Stimulated activated CD4-positive, alpha-beta T cell treated with anti-CD3 and anti-CD28 coated beads, Interleukin-4, amount 100 ng/mL, for 48 hours (primary cell): ENCODE results near the gene RNF19B.
A peak's percentile ranks its signal among the peaks of the same experiment; 100 is the strongest.
"Not testable (repeated sequence)": the region's sequence is repeated elsewhere in the genome, so short reads cannot be mapped to it uniquely, and the experiment has no call there.

Experiments used
- DNase-seq, 2 donors: peaks; one replicate each; pipeline ENCODE4 v3.0.0-alpha.2; 2020; ENCODE audit warnings: low read depth in 2 of 2

Gene RNF19B, protein sequence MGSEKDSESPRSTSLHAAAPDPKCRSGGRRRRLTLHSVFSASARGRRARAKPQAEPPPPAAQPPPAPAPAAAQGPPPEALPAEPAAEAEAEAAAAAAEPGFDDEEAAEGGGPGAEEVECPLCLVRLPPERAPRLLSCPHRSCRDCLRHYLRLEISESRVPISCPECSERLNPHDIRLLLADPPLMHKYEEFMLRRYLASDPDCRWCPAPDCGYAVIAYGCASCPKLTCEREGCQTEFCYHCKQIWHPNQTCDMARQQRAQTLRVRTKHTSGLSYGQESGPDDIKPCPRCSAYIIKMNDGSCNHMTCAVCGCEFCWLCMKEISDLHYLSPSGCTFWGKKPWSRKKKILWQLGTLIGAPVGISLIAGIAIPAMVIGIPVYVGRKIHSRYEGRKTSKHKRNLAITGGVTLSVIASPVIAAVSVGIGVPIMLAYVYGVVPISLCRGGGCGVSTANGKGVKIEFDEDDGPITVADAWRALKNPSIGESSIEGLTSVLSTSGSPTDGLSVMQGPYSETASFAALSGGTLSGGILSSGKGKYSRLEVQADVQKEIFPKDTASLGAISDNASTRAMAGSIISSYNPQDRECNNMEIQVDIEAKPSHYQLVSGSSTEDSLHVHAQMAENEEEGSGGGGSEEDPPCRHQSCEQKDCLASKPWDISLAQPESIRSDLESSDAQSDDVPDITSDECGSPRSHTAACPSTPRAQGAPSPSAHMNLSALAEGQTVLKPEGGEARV

DNA sequence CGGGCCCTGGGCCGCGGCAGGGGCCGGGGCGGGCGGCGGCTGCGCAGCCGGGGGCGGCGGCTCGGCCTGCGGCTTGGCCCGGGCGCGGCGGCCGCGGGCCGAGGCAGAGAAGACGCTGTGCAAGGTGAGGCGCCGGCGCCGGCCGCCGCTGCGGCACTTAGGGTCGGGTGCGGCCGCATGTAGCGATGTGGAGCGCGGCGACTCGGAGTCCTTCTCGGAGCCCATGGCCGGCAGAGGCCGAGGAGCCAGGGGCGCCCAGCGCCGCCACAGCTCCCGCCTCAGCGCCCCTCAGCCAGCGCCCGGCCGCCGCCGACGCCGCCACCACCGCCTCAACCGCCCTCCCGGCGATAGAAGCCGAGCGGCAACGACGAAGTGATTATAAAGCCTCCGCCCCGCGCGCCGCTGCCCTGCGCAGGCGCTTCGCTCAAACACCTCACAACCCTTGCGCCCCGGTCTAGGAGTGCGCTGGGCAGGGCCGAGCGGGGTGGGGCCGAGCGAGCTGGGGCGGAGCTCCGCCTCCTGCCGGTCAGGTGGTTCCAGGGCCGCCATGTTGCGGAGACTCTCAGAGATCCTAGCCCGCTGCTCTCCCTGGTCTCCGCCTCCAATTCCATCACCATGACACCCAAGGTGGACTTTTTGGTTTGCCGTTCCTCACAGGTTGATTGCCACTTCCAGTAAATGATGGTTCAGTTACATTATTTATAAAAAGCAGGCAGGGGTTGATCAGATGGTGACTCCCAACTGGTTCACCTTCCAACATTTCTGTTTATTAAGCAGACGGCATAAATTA, at the start of gene RNF19B:
RNF19B (minus strand) TSS at position 349 of the 790 bp plus-strand sequence; CDS start at position 225, 124 bp downstream.
- peak; percentile 92 to 94 for DNase-seq

DNA sequence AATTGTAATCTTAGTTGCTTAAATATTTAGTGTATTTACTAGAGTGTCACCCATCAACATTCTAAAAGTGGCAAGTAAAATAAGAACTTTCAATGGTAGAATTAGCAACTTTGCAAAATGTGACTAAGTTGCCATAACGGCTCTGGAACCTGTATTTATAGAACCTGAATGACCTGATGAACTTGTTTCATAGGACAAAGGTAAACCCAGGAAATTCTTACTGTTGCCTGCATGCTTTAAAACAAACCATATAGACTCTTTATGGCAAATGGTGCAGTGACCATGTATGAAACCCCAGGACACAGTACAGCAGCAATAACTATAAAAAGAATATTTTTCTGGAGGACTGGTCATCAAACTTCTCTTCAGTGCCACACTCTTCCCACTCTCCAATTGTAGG, 49.2 kb upstream of the RNF19B start:
- no peak for DNase-seq

DNA sequence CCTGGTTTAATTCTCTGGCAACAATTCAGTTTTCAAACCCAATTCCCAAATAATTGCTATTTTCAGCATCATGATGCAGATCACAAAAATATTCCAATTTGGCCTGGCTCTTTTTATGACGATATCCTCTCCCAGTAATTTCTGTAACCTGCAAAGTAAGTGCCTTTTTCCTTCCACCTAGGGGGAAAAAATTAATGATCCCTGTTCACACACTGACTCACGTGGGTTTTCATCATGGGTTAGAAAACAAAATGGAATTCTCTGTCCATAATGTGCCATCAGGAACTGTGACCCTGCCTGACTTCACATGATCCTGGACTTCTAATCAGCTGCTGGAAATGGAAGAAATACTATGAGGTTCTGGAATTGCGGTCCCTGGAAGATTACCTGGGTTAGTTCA, 47.6 kb upstream of the RNF19B start:
- DNase-seq: no peak

DNA sequence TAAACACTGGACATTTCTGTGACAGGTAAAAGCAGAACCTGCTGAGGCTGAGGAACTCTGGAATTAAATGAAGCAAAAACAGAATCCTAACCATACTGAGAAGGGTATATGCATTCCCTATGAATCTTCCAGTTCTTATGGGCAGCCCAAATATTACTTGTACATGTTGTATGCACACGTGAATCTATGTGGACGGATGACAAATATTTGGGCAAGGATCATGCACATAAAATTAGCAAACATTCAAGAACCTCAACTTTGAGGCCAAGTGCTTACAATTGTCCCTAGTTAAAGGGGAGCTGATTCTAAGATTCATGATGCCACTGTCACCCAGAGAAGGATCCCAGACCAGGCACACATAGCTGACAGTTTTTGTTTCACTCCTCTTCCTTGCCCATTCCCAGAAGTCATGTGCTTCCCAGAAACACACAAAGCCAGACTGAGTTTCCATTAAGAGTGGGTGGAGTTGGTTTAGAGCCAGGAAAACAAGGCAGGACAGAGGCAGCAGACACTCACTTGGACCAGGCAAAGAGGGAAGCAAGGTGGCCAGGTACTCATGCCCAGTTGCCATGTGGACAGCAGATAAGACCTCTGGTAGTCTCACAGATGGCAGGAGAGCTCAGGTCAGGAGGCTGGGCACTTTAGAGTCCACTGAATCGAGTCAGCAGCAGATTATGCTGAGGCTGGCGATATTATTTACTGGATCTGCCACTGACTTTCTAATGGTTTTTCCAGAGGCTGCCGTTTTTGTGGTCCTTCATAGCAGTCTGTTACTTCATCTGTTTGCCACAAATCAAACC, 46.5 kb upstream of the RNF19B start:
- DNase-seq: no peak

DNA sequence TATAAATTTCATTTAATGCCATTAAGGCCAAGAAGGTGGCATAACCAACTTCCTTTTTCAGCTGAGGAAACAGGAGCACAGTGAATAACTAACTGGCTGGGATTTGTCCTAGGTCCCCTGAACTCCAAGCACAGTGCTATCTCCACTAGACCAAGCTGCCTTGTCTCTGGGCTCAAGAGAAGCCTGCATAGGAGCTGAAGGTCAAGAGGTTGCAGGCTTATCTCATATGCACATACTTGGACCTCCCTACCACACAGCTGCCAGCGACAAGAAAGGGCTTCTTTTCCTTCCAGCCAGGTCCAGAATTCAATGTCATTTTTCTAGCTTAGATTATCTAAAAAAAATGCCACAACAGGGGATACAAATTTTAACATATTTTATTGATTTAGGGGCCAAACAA, 45.0 kb upstream of the RNF19B start:
- DNase-seq: no peak

DNA sequence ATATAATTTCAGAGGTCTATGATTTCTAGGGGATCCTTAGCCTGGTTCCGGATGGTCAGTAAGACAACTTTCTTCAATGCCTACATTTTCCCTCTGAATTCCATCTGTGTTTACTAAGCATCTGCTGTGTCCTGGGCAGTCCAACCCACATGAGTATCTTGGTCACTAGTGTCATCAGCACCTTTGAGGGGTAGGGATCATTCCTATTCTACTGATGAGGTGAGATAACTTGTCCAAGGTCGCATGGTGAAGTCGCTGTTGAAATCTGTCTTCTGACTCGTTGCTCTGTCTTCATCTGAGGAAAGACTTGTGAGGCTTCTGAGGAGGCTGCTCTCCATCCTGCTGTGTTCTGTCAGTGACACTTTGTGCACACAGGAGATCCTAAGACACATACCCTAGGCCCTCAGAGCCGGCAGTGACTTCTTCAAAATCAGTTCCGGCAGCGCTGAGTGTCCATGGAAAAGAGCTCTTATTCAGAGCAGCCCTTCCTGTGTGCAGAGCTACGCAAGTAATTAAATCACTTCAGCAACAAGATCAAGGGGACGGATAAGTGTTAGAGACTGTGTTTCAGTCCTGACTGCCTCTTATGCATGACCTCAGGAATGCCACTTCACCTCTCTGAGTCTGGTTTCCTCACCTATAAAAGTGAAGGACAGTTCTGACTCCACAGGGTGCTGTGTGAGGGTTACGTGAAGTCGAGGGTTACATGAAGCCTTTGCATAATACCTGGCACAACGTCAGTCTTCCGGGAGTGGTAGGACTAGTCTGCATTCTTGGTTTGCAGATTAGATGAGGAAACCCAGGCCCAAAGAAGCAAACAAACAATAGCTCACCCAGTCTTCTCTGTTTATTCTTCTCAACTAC, 43.7 kb upstream of the RNF19B start:
- no peak for DNase-seq

DNA sequence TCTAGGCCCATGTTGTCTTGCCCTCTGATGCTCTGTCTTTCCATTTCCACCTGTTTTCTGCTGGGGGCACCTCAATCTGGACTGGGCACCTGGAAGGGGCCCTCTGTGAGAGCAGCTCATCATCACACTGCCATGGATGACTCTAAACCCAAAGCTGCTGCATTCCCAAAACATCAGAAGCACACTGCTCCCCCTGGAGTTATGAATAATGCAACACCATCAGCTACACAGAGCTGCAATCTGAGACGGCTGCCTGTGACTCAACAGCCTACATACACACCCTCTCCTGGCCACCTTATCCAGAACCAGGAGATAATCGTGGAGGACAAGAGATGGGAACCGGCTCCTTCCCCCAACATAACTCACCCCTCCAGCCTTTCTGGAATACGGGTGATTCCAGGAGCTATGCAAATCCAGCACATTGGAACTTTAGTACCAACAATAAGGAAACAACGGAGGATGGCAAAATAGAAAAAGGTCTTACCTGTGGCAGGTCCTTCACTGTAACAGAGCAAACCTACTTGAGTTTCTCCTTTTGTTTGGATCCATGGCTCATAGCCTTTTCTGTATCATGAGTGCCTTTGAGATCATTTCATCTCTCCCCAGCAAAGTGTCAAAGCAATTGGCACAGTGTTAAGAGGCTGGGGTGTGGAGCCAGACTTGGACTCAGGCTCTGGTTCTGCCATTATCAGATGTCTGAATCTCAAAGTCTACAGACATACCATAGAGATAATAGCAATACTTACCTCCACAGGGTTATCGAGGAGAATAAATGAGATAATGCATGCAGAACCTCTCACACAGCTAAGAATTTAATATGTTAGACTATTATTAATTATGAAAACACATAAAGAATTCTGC, 42.8 kb upstream of the RNF19B start:
- DNase-seq: no peak

DNA sequence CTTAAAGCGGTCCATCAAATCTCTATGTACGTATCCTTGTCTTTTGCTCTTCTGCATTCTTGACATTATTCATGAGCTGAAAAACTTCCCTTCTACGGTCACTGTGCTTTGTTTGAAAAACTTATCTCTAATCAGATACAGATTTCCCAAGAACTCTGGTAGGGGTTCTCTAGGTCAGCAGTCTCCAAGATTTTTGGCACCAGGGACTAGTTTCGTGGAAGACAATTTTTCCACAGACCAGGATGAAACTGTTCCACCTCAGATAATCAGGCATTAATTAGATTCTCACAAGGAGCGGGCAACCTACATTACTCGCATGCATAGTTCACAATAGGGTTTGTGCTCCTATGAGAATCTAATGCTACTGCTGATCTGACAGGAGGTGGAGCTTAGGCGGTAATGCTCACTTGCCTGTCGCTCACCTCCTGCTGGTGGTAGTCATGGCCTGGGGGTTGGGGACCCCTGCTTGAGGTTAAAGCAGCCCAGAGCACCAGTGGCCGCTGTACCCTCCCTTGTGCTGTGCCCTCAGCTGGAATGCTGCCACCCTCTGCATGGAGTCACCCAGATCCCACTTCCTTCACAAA, 41.3 kb upstream of the RNF19B start:
- no peak for DNase-seq

DNA sequence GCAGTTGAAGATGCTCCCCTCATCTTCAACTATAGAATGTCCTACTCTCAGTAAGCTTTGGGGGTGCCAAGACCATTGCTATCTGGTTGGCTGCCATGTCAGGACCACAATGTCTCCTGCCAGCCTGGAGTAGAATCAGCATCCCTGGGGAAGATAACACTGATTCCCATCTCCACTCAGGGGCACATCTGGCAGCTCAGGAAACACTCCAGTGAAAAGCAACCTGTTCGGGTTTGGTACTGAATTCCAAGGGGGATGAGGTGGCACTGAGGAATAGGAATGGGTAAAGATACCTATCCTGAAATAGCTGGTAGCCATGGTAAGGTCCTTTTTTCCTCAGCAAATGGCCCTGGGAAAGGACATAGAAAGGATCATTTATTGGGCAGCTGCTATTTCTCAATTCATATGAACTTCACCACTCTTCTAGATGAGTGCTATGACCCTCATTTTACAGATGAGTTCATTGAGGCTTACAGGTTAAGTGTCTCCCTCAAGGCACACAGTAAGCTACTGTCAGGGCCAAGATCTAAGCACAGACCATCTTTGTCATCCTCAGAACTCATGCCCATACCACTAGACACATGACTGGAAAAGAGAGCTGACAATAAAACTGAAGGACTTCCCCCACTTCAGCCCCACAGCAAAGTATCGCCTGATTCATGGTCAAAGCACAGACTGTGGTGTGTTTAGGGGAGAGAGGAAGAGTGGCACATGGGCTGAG, 40.7 kb upstream of the RNF19B start:
- no peak for DNase-seq

DNA sequence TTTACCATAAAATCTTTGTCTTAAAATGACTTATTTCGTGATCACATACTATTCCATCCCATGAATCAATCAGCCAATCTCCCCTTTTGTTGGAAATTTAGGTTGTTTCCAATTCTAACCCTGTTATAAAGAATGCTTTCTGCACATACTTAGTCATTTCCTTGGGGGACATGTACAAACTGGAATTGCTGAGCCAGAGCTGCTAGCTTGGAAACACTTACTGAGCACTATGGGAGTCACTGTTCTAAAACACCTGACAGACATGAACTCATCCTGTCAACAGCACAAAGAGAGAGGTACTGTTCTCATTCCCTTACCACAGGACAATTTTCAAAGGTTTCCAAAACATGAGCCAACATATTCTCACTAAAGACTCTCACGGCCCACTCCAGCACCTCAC, 40.0 kb upstream of the RNF19B start:
- no peak for DNase-seq

DNA sequence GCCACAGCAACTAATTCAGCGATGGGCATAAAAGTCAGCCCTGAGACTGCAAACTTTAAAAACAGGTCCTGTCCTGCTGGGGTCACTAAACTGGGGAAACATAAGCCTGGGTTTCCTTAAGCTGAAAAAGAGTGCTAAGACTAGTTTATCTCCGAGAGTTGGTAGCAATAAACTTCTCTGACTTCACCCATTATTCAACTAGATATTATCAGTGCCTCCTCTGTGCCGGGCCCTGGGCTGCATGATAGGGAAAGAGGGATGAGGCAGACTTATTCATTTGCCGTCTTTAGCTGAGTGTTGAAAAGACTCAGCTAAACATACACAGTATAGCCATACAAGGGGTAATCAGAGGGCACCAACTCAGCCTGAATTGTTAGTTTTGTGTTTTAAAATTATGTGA, 39.0 kb upstream of the RNF19B start:
- DNase-seq: no peak

DNA sequence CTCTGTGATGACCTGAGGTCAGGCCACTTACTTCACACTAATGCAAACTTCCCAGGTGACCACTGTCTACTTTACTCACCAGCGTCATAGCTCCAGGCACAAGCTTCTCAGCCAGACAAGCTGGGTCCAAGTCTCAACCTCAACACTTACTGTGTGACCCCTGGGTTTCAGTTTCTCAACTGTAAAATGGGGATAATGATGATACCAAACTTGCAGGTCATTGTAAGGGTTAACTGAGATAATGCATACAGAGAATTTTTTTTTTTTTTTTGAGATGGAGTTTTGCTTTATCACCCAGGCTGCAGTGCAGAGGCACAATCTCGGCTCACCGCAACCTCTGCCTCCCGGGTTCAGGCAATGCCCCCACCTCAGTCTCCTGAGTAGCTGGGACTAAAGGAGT, 37.4 kb upstream of the RNF19B start:
- DNase-seq: no peak

DNA sequence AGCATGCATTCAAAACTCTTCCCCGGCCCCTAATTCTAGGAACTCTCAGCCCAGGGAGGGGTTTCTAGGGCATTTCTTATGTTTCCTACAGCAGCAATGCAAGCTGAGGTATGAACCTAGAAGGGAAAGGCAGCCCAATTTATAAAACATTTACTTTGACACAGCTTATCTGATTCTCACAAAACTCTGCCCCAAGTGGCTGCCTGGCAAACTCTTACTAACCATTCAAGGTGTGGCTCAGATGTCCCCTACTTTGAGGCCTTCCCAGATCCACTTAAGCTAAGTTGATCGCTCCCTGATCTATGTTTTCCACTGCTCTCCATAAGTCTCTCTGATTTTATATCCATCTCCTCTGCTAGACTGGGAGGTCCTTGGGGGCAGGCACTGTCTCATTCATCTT, 36.7 kb upstream of the RNF19B start:
- no peak for DNase-seq

DNA sequence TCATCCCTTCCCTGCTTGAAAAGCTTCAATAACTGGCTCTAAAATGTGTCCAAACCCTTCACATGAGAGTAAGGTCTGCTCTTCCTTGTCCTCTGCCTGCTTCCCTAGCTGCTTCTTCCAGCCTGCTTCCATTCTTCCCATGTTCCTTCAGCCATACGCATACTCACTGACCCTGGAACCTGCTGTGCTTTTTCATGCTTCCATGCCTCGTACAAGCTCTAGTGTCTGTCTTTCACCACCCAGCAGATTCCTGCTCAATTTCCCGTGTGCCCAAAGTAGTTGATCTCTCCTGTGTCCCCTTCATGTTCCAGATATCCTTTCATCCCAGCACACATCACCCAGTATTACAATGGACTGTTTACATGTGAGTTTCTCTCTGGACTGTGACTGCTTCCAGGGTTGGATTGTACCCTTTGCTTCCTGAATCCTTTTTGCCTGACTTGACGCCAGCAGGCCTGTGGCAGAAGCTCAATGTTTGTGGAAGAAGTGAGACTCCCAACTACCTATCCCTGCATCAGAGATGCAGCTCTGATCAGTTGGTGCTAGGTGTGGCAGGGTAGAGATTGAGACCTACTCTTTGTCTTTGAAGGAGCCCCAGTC, 35.9 kb upstream of the RNF19B start:
- DNase-seq: no peak

DNA sequence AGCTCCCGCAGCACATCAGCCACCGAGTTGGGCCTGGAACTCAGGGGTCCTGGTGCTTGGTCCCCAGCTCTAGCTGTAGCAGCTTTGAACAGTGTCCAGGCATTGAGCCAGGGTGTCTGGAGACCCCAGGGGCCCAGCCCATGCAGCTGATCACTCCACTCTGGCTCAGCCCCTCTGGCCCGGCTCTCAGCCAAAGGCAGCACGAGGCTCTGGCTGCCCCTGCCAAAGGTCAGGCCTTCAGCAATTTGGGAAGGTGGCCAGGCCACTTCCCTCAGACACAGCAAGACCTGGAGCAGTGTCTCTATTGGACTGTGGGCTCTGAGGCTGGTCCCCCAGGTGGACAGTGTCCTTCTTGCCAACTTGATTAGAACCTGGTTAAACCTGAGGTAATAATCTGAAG, 34.4 kb upstream of the RNF19B start:
- DNase-seq: no peak

DNA sequence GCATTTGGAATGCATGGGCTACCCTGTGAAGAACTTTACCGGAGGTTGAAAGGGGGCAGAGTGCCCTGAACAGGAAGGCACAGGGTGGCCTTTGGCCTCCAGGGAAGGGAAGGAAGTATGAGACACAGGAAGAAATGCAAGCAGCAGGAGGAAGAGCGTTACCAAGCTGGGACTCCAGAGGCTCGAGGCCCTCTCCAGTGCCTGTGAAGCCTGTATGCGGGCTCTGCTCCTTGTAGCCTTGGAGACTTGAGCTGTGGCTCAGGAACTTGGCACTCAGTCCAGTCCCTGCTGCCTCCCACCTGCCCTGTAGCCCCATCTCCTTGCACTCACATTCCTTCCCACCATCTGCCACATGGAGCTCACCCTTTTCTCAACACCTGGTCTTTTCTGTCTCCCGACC, 33.5 kb upstream of the RNF19B start:
- no peak for DNase-seq

DNA sequence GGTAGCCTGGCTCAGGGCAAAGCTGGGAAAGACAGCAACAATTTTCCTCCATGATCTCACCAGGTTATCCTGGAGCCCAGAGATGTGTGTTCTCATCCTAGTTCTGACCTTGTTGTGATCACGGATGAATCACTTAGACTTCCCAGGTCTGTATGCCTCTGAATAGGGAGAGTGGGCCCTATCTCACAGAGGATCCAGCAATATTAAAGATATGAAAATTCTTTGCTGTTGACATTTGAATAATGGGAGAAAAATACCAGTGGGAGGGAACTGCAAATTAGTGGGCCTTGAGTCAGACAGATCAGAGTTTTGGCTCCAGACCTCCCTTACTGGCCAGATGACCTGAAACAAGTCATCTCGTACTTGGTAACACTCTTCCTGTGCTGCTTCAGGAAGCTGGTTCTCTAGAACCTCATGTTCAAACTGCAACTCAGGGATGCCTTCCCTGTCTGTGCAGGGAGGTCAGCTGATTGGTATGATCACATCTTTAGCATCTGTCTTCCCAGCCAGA, 32.8 kb upstream of the RNF19B start:
- no peak for DNase-seq

DNA sequence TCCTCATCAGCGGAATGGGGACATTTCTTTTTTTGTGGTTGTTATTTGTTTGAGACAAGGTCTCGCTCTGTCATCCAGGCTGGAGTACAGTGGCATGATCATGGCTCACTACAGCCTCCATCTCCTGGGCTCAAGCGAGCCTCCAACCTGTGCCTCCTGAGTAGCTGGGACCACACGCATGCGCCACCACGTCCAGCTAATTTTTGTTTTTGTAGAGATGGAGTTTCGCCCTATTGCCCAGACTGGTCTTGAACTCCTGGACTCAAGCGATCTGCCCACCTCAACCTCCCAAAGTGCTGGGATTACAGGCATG, 28.7 kb upstream of the RNF19B start:
- not testable (repeated sequence) for DNase-seq
